Measurements from ENCODE around the gene CNFN.

The CNFN gene, protein sequence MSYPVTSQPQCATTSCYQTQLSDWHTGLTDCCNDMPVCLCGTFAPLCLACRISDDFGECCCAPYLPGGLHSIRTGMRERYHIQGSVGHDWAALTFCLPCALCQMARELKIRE

DNA sequence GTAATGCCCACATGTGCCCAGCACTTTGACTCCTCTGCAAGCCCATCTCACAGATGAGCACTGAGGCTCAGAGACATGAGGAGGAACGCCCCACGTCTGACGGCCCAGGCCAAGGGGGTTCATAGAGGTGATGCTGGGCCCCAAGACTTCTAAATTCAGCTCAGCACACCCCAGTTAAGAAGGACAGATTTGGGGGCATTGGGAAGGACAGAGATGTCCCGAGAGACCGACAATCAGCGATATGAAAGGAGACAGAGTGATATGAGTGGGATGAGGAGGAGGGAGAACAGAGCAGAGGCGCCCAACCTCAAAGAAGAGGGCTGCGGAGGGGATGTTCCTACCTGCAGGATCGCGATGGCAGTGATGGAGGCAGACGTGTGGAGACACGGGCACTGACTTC, at the start of gene CNFN:
Gene CNFN, minus strand, starts transcription at position 399 of the 400 bp plus-strand sequence. CDS start 1,260 bp downstream, outside the sequence.
- no peak for DNase-seq

DNA sequence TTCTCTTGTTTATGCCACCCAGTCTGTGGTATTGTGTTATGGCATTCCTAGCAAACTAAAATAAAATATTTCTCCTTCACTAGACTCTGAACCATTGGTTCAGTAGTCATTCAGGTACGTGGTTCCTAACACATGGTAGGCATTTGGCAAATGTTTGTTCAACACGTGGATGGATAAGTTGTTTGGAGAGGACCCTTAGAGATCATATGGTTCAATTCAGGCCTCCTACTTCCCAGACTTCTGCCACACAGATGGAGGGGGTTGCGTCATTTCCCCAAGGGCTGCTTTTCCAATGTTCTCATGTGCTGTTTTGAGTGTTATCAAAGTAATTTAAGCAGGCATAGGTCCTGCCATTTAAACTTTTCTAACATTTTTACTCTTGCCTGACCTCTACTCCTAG, 45.9 kb upstream of the CNFN start:
- no peak for DNase-seq

DNA sequence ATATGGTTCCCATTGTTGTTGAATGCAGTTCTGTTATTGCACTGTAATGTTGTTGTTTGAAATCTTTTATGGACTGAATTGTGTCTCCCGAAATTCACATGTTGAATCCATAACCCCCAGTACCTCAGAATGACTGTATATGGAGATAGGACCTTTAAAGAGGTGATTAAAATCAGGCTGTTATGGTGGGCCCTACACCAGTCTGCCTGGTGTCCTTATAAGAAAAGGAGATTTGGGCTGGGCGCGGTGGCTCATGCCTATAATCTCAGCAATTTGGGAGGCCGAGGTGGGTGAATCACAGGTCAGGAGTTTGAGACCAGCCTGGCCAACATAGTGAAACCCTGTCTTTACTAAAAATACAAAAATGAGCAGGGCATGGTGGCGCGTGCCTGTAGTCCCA, 45.2 kb upstream of the CNFN start:
- no peak for DNase-seq

DNA sequence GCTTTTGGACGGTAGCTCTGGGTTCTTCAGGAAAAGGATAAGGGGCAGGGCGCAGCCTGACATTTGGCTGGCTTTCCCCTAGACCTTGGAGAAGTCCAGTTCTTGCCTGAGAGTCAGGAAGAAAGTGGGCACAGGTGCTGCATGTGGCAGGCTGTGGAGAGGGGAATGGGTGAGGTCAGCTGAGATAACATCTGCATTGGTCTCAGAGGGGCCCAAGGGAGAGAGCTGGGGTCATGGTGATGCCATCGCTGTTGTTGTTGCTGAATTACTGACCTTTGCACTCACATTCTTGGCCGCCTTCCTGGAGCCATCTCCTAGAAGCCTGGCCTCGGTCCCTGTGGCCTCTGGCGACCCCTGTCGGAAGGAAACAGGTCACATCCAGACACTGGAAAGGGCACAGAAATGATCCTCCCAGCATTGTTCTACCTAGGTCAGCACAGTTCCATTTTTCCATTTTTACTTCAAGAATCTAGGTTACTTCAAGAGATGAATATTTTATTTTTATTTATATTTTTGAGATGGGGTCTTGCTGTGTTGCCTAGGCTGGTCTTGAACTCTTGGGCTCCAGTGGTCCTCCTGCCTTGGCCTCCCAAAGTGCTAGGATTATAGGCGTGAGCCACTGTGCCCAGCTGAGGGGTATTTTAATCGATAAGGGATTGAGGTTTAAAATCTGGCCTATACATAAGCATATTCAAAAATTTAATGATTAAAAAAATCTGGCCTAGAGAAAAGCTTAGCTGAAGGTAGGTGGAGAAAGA, 43.6 kb upstream of the CNFN start:
- DNase-seq, result peak; percentile 50

DNA sequence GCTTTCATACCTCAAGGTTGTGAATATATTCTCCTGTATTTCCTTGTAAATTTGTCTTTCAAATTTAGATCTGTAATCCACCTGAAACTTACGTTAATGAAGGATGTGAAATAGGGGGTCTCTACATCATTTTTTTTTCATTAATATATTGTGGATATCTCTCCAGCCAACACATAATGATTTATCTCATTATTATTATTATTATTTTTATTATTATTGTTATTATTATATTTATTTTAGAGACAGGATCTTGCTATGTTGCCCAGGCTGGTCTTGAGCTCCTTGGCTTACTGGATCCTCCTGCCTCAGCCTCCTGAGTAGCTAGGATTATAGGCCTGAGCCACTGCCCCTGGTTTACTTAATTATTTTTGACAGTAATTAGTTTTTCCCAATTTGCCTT, 41.4 kb upstream of the CNFN start:
- no peak for DNase-seq

DNA sequence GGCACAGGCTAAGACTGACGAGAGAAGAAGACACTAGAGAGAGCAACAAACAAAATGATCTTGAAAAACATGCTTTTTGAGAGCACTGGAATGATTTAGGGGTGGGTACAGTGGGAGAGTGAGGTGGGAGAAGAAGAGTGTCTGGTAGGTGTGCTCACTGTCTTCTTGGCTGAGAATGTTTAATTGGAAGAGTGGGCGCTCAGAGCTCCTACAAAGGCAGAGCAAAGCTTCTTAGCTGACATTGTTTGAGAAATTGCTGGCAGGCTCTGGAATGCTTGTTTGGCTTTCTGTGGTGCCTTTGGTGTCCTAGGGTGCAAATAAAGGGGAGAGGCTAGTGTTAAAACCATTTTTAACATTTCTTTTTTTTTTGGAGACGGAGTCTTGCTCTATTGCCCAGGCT, 38.6 kb upstream of the CNFN start:
- no peak for DNase-seq

DNA sequence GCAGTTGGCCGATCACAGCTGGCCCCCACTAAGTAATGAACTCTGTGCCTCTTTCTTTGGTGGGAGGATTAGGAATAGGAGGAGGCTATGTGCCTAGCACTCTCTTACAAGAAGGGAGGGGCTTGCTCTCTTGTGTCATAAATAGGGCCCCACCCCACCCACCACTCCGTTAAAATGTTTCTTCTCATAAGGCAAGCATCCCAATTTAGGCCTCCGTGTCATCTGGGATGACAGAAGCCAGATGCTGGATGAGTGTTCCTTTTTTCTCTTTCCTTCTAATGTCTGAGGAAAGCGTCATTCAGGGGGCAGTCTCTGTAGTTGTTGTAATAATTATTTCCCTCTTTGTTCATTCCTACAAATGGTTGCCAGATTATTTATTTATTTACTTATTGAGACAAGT, 37.2 kb upstream of the CNFN start, which contains the start of gene LIPE:
Gene LIPE, minus strand, starts transcription at position 76 of the 400 bp plus-strand sequence. CDS start 239 bp downstream, outside the sequence.
- DNase-seq, result no peak

DNA sequence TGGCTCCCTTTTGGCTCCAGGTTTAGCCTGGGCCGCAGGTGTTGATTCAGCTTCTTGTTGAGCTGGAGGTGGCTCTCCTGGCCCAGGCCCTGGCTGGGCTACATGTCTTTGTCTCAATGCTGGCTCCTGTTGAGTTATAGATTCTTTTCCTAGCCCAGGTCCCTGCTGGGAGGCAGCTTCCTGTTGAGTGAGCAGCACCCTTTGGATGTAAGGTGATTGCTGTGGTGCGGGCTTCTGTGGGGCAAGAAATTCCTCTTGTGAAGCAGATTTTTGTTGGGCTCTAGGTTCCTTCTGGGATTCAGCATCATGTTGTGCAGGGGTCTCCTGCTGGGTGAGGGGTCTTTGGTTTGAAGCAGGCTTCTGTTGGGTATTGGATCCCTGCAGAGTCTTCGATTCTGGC, 36.5 kb upstream of the CNFN start:
- peak; percentile 3 for DNase-seq

DNA sequence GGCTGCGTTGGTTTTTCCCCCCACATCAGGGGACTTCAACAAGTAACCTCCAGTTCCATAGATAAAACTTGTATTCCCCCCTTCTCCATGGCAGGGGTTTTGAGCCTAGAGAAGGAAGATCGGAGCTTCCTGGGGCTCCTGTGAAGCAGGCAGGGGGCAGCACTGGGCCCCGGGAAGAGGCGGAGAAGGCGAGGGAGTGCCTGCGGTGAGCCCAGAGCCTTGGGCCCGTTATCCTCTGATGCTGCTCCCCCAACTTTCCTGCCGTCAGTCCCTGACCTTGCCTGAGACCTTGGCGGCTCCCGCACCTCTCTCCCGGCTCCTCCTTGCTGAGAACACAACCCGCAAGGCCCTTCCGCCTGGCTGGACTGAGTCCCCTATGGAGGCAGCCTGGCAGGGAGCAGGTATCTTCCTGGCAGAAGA, 34.6 kb upstream of the CNFN start:
- no peak for DNase-seq

DNA sequence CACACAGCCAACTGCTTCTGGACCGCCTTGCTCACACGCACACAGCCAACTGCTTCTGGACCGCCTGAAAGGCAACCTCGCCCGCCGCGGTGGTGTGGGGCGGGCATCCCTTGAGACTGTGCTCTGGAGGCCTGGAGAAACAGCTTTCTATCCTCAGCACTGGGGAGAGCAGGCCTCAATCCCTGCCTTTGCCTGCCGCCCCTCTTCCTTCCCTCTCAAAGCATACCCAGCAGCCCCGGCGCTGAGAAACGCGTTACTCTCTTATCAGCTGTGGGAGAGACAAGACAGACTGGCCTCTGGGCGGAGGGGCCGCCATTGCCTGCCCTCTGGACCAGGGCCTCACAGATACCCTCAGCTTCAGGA, 34.2 kb upstream of the CNFN start:
- no peak for DNase-seq

DNA sequence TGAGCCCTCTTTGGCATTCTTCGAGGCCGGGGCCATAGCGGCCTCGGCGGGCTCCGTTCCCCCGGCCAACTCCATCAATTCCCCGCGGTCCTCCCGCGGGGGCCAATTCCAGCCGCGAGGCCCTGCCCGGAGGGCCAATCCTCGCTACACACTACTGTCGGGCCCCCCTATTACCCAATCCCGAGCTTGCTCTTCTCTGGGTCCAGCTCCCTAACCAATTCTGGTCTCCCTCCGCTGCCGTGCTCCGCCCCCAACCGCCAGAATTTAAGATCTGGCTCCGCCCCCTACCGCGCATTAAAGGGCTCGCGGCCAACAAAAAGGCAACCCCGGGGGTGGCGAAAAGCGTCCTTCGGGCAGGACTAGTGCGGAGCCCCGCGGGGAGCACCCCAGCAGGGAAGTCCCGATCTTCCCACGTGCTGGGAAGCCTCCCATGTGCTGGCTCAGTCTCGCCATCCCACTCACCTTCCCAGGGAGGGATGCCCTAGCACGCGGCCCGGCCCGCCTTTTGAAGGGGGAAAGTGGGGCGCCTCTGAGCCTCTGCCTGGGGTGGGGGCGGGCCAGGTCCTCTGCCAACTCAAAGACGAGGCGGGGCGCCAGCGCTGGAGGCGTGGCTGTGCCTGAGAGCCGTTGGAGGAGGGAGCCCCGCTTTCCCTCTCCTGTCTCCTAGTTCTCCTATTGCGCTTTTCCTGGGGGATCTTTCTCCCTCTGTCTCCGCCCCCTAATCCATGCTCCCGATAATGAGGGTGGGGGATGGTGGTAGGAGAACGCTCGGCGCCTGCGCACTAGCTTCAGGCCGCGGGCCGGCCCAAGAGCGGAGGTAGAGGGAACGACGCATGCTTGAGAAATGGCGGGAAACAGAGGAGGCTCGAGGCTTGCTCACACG, 33.6 kb upstream of the CNFN start:
- DNase-seq, result peak; percentile 66

DNA sequence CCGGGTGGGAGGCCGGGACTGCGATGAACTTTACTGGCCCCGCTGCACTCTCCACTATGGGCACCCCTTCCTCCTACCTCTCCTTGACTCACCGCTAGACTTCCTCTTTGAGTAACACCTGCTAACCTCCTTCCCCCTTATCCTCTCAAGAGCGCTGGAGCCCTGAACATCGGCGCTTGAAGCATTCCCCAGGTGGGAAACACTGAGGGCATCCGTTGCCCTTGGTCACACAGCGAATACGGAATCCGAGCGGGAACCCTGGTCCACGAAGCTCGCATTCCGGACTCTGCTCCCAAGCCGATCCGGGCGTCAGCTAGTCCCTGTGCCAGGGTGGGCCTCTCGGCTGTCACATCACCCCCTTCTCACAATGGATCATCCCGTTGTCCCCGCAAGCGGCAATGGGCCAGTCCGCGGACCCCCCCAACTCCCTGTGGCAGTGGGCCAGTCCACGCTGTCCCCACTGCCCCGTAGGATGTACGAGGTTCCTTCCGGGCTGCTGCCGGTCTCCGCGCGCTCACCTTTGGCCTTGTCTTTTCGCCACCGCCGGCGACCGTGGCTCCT, 32.9 kb upstream of the CNFN start:
- DNase-seq, result peak; percentile 30

DNA sequence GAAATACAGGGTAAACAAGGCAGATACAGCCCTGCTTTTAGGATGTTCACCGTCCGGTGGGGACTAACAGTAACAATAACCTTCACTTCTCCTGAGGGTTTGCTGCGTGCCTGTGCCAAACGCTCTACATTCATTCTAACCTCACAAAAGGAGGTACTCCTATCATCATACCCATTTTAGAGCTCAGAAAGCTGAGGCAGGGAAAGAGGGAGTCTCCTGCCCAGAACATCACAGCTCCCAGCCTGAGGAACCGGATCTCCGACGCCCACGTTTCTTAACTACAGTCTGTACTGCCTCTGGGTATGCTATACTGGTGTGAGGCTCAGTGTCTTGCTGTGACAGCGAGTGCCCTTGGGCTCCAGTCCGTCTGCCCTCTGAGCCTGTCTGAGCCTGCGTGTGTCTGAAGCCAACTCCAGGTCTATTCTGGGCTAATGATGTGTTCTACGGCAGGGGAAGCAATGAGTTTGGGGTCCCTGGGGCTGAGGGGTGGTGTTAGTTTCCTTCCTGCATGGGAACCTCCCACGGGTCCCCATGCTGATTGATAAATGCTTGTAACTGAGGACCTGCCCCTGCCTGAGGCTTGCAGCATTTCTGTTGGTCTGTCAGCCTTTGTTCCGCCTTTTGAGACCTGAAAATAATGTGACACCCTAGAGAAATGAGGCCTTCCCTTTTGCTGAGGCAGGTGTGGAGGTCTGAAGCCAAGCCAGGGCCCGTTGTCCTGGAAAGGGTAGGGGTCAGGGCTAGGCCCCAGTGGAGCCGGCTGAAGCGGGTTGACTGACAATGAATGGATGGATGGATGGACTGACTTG, 32.2 kb upstream of the CNFN start:
- no peak for DNase-seq

DNA sequence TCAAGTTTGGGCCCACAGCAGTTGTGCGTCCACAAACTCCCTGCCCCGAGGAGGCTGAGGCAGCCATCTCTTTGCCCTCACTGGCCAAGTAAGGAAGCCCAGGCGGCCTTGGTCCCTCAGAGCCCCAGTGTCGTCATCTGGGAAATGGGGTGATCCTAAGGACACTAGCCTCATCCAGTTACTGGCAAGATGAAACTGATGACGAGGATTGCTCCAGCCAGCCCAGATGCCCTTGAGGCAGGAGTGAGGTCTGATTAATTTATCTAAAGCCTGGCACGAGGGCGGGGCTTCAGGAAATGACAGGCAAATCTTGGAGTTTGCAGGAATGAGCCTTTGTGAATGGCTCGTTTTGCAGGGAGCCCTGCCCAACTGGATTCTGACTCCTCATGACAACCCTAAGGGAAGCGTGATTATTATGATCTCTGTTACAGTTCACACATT, 31.5 kb upstream of the CNFN start:
- no peak for DNase-seq

DNA sequence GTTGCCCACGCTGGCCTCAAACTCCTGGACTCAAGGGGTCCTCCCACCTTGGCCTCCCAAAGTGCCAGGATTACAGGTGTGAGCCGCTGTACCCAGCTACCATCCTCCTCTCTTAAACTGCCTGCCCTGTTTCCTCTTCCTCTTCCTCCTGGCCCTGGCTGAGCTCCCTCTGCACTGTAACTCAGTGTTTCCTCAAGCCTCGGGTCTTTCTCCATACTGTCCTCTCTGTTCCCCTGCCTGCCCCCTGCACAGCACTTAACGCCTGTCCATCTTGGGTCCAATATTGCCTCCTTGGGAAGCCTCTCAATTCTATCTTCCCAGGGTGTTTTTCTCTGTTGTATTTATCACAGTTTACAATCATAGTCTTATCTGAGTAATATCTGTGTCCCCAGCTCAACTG, 31.0 kb upstream of the CNFN start:
- no peak for DNase-seq

DNA sequence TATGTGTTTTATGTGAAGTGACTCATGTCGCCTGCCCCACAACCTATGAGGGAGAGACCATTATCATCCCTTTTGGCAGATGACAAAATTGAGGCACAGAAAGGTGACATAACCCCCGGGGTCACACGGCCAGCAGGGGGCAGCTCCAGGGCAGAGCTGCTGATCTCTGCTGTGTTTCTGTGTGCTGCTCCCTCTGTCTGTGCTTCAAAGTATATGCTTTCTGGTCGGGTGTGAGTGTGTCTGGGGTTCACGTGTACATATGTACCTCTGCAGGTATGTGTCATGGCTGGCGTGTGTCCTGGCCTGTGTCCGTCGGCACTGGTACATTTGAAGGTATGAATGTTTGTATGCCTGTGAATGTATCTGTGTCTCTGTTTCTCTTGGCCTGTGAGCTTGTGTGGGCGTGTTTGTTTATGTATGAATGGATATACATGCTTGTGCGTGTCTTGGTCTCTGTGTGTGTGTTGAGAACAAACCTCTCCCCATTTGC, 30.0 kb upstream of the CNFN start:
- no peak for DNase-seq

DNA sequence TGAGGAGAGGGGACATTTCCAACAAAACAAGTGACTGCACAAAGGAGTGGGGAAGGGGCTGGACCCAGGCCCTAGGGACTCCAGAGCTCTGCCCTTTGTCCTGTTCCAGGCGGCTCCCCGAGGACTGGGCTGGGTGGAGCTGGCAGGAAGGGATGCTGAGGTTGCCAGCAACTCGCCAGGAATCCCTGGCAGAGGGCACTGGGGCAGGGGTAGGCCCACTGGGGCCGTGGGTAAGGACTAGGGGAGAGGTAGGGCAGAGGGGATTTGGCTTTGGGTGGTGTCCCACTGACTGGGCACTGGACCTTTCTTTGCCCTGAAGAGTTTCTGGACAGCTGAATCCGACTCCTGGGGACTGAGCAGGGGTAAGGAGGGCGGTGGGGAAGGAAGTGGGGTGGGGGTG, 29.2 kb upstream of the CNFN start:
- DNase-seq, result no peak

DNA sequence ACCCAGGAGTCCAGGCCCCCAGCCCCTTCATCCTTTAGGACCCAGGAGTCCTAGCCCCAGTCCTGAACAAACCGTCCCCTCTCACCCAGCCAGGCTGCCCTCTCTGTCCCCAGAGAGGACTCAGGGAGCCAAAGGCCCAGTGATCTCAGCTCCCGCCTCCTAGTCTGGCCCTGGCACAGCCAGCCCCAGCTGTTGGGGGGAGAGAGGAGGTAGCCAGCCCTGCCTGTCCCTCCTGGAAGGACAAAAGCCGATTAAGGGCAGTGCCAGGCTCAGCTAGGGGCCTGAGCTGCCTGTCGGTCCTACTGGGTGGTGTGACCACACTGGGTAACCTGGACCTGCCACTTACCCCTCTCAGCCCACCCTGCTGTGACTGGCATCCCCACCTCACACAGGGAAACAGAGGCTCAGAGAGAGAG, 22.6 kb upstream of the CNFN start:
- no peak for DNase-seq

DNA sequence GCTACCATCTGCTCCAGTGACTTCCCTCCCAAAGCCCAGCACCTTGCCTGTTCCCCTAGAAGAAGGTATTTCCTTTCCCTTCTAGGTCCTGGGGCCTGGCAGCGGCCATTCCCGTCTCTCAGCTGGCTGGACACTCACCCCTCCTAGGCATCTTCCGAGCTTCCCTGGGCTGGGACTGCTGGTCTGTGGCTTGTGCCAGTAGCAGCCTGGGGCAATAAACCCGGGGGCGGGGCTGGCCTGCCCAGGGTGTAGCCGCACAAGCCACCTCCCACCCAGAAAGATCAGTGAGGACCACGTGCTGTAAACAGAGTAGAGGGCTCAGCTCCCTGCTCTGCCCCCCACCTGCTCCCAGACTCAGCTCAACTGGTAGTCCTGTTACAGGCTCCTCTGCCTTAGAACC, 22.1 kb upstream of the CNFN start:
- DNase-seq, result no peak

DNA sequence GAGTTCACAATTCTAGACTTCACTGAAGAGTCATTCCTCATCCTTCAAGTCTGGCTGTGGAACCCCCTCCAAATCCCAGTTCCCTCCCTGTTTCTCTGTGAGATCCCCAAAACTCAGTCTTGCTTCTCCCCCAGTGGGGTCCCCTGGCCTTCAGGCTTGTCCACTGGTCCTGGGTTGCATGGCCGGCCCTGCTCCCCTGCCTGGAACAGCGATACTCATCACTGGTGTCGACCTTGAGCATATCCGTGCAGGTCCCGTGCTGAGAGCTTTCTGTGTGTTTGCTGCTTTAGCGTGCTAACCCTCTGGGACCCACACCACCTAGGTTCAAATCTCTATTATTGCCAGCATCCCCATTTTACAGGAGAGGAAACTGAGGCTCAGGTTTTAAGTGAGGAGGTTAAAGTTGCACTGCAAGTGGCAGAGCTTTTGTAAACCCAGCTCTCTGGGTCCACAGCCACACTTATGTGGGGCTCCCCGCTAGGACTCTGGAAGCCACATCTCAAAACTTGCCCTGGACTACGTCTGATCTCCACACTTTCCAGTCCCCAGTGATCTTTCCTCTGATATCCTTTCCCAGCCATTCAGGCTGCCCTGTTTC, 21.6 kb upstream of the CNFN start:
- DNase-seq, result no peak

DNA sequence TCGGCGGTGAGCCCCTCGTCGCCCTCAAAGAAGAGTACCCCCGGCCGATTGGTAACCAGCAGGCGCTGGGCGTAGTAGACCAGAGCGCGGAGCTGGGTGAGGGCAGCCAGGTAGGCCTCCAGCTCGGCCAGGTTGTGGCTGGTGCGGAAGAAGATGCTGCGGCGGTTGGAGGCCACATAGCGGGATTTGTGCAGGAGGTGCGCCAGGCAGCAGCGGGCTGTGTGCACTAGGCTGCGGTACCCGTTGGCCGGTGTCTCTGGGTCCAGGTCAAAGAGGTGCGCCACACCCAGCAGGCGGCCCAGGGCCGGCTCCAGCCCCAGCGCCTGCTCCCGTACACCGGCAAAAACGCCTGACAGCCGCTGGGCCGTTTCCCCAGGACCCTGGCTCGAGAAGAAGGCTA, 20.3 kb upstream of the CNFN start:
- DNase-seq, result no peak

DNA sequence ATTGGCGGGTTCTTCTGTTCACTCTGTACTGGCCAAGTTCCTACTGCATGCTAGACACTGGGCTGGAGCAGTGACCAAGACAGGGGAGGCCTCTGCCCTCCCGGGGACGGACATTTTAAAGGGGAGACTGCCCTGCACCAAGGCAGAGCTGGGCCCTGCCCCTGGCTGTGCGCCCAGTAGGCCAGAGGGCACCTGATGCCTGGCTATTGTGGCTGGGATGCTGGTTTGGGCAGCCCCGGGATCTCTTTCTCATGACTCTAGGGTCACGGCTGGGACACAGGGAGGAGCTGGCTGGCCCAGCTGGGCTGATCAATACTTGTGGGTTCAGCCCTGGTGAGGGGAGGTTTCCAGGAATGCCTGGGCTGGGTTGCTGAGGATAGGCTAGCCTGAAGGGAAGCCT, 19.4 kb upstream of the CNFN start:
- no peak for DNase-seq
